ENCODE data around the gene PPP1R18.
"Not testable (repeated sequence)": the region's sequence is repeated elsewhere in the genome, so short reads cannot be mapped to it uniquely, and the experiment has no call there.

PPP1R18 gene

DNA sequence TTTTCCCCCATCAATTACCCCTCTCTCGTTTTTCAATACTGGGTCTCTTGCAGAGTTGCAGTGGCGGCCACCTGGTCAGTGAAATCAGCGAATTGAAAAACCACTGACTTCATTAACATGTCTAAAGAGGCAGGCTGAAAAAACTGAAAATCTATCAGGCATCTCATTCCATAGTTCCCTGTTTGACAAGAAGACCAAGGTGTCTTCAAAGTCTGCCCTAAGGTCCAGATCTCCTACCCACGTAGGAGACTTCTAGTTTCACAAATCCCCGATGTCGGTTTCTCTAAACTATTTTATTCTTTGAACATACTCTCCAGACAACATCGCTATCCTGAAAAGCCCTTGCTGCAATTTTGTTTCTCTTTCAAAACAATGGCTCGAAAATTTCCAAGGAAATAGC is 32.9 kb upstream of the PPP1R18 start:
- TF ChIP-seq, protein P1, sequence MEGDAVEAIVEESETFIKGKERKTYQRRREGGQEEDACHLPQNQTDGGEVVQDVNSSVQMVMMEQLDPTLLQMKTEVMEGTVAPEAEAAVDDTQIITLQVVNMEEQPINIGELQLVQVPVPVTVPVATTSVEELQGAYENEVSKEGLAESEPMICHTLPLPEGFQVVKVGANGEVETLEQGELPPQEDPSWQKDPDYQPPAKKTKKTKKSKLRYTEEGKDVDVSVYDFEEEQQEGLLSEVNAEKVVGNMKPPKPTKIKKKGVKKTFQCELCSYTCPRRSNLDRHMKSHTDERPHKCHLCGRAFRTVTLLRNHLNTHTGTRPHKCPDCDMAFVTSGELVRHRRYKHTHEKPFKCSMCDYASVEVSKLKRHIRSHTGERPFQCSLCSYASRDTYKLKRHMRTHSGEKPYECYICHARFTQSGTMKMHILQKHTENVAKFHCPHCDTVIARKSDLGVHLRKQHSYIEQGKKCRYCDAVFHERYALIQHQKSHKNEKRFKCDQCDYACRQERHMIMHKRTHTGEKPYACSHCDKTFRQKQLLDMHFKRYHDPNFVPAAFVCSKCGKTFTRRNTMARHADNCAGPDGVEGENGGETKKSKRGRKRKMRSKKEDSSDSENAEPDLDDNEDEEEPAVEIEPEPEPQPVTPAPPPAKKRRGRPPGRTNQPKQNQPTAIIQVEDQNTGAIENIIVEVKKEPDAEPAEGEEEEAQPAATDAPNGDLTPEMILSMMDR (IDR thresholded peaks at IDR 0.05; ENCODE audit: low read depth, low read length) = no peak
- TF ChIP-seq POLR2A (IDR thresholded peaks at IDR 0.05; ENCODE audit: extremely low read depth, insufficient read length) = no peak
- TF ChIP-seq MYC (IDR thresholded peaks at IDR 0.05; ENCODE audit: low read depth, low read length) = no peak
- TF ChIP-seq, protein P2, sequence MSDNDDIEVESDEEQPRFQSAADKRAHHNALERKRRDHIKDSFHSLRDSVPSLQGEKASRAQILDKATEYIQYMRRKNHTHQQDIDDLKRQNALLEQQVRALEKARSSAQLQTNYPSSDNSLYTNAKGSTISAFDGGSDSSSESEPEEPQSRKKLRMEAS (IDR thresholded peaks at IDR 0.05; ENCODE audit: low read depth, low read length) = no peak
- DNase-seq (ENCODE audit: low read depth) = no peak
- peak overlapping the region; percentile 100 for H3K4me3 ChIP-seq (ENCODE audit: low read depth, low read length)

DNA sequence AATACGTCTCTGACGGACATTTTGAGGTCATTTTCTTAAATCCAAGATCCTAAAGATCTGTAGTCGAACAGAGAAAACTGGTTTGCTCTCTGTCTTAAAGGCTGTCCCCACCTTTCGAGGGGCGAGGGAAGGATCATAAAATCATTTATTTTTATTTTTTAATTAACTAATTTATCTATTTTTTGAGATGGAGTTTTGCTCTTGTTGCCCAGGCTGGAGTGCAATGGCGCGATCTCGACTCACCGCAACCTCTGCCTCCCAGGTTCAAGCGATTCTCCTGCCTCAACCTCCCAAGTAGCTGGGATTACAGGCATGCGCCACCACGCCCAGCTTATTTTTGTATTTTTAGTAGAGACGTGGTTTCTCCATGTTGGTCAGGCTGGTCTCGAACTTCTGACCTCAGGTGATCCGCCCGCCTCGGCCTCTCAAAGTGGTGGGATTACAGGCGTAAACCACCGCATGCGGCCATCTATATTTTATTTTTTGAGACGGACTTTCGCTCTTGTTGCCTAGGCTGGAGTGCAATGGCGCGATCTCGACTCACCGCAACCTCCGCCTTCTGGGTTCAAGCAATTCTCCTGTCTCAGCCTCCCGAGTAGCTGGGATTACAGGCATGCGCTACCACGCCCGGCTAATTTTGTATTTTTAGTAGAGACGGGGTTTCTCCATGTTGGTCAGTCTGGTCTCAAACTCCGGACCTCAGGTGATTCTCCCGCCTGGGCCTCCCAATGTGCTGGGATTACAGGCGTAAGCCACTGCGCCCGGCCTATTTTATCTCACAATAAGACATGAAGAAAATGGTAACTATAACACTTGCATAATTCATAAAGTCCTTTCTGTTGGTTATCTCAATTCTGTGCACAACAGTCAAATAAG is 31.6 kb upstream of the PPP1R18 start:
- H3K4me3 ChIP-seq (ENCODE audit: low read depth, low read length) = peak overlapping the region; percentile 100
- DNase-seq (ENCODE audit: low read depth) = not testable (repeated sequence)

DNA sequence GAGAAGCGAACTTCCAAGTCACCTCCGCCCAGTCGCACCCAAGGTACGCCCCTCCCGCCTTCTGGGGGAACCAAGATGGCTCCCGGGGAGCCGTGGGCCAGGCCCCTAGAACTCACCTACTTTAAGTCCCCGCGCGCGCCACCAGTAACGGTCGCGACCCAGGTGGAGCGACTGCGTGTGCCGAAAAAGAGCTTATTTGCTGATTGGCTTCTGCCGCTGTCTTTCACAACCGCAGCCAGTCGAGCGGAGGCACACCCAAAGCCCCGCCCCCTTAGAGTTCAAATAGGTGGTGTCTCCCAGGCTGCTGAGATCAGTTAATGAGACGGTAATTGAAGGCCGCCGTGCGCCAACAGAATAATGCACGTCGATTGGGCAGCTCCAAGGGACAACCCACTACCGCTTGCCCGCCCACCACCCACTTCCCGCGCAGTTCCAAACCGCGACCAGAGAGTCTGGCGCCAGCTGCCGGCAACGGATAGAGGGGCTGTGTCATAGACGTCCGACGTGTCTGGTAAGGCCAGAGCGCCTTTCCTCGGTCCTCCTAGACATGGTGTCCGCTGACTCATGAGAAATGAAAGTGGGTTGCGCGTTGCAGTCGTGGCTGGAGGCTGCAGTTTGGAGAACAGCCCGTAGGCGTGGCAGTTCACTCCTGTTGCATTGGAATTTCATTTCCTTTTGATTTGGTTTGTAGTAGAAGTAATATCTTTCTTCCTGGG is 30.8 kb upstream of the PPP1R18 start, which contains the start of gene MDC1:
MDC1 (minus strand) TSS at position 153 of the 716 bp plus-strand sequence. CDS start 2,106 bp downstream, outside the sequence.
- peak; percentile 91 for TF ChIP-seq MYC (IDR thresholded peaks at IDR 0.05; ENCODE audit: low read depth, low read length)
- TF ChIP-seq, protein P2 (IDR thresholded peaks at IDR 0.05; ENCODE audit: low read depth, low read length) = peak; percentile 67
- TF ChIP-seq POLR2A (IDR thresholded peaks at IDR 0.05; ENCODE audit: extremely low read depth, insufficient read length) = peak; percentile 64
- TF ChIP-seq, protein P1 (IDR thresholded peaks at IDR 0.05; ENCODE audit: low read depth, low read length) = peak; percentile 26
- peak; percentile 100 for DNase-seq (ENCODE audit: low read depth)
- H3K4me3 ChIP-seq (ENCODE audit: low read depth, low read length) = peak within 1 kb of the TSS; percentile 90

DNA sequence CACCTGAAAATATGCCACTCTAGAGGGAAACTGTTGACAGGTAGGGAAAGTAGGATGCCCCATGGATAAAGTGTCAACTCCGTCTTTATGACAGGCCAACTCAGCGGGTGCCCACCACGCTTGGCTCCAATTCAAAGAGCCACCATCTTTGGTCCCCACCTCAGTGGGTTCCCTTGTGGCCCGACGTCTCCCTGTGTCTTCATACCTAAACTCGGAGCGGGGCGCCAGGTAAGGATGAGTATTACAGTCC is 30.4 kb upstream of the PPP1R18 start:
- peak overlapping the region; percentile 90 for H3K4me3 ChIP-seq (ENCODE audit: low read depth, low read length)
- DNase-seq (ENCODE audit: low read depth) = no peak
- TF ChIP-seq, protein P2 (IDR thresholded peaks at IDR 0.05; ENCODE audit: low read depth, low read length) = peak; percentile 6; the same call in 1 of the 2 replicates
- TF ChIP-seq POLR2A (IDR thresholded peaks at IDR 0.05; ENCODE audit: extremely low read depth, insufficient read length) = no peak

DNA sequence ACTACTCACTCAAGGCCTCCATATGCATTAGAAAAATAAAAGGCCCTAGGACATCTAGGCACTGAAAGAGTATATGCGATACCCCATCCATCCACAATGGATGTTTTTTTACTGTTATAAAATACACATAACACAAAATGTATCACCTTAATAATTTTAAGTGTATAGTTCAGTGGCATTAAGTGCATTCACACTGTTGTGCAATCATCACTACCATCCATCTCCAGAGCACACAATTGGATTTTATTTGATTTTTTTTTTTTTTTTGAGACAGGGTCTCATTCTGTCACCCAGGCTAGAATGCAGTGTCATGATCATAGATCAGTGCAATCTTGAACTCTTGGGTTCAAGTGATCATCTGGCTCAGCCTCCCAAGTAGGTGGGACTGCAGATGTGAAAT is 27.8 kb upstream of the PPP1R18 start:
- no peak for DNase-seq (ENCODE audit: low read depth)
- TF ChIP-seq, protein P2 (IDR thresholded peaks at IDR 0.05; ENCODE audit: low read depth, low read length) = no peak
- TF ChIP-seq, protein P1 (IDR thresholded peaks at IDR 0.05; ENCODE audit: low read depth, low read length) = no peak
- TF ChIP-seq POLR2A (IDR thresholded peaks at IDR 0.05; ENCODE audit: extremely low read depth, insufficient read length) (no peak), MYC (IDR thresholded peaks at IDR 0.05; ENCODE audit: low read depth, low read length) (no peak)

DNA sequence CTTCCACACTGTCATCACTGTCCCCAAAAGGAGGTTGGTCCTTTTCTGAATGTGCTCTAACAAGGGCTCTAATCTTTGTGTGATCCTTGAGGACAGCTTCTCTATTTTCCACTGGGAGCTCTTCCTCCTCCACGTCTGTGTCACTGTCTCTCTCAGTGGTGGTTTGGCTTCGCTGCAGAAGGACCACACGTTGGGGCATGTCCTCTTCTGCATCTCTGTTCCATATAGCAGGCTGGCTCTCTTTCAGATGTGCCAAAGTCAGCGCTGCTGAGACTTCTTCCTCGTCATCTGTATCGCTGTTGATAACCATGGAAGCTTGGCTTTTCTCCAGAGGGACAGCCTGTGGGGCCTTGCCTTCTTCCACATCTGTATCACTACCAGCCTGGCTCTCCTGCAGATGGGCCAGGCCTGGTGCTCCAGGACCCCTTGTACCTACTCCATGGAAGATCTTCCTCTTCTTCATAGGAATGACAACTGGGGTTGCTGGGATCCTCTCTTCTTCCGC is 26.0 kb upstream of the PPP1R18 start:
- H3K4me3 ChIP-seq (ENCODE audit: low read depth, low read length) = no peak overlapping the region
- TF ChIP-seq, protein P1 (IDR thresholded peaks at IDR 0.05; ENCODE audit: low read depth, low read length) = no peak
- TF ChIP-seq MYC (IDR thresholded peaks at IDR 0.05; ENCODE audit: low read depth, low read length) = no peak
- TF ChIP-seq POLR2A (IDR thresholded peaks at IDR 0.05; ENCODE audit: extremely low read depth, insufficient read length) = no peak
- TF ChIP-seq, protein P2 (IDR thresholded peaks at IDR 0.05; ENCODE audit: low read depth, low read length) = no peak
- DNase-seq (ENCODE audit: low read depth) = no peak

More for the DNA sequence above, 27.8 kb upstream of the PPP1R18 start:
- no peak overlapping the region for H3K4me3 ChIP-seq (ENCODE audit: low read depth, low read length)

Measured in NB4 (cell line).